K562 (cell line): ENCODE measurements around the gene STMN3.

Experiments used
- FOS ChIP-seq: IDR thresholded peaks from 3 replicates; pipeline ENCODE4 v1.6.1; 2011; ENCODE audit not compliant: insufficient read length; ENCODE audit errors: extremely low read depth
- NFIC ChIP-seq: fragments of 450-650 bp; IDR thresholded peaks from 2 replicates; pipeline ENCODE4 v1.6.1; 2017; ENCODE audit warnings: mild to moderate bottlenecking, inconsistent platforms
- TEAD2 ChIP-seq: fragments of 450-650 bp; IDR thresholded peaks from 2 replicates; pipeline ENCODE4 v1.6.1; 2016; ENCODE audit warnings: missing genetic modification characterization, control low read depth, missing compliant biosample characterization
- TF ChIP-seq, protein P1 (sequence below): sonication (generic); formaldehyde crosslinking; IDR thresholded peaks from 2 replicates; pipeline ENCODE4 v1.9.0; 2022; ENCODE audit warnings: mild to moderate bottlenecking, missing genetic modification reagents
- TF ChIP-seq, protein P2 (sequence below): fragments of 250-450 bp; sonication (Bioruptor Pico); IDR thresholded peaks from 2 replicates; pipeline ENCODE4 v1.9.0; 2021; ENCODE audit warnings: mild to moderate bottlenecking, inconsistent platforms

GRCh38 chr20:63660622-63661021, 7.4 kb upstream of the STMN3 start:
- TF ChIP-seq, protein P1, sequence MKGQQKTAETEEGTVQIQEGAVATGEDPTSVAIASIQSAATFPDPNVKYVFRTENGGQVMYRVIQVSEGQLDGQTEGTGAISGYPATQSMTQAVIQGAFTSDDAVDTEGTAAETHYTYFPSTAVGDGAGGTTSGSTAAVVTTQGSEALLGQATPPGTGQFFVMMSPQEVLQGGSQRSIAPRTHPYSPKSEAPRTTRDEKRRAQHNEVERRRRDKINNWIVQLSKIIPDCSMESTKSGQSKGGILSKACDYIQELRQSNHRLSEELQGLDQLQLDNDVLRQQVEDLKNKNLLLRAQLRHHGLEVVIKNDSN (CRISPR knock-in tag): no peak
- no peak for TF ChIP-seq NFIC
- TF ChIP-seq, protein P2, sequence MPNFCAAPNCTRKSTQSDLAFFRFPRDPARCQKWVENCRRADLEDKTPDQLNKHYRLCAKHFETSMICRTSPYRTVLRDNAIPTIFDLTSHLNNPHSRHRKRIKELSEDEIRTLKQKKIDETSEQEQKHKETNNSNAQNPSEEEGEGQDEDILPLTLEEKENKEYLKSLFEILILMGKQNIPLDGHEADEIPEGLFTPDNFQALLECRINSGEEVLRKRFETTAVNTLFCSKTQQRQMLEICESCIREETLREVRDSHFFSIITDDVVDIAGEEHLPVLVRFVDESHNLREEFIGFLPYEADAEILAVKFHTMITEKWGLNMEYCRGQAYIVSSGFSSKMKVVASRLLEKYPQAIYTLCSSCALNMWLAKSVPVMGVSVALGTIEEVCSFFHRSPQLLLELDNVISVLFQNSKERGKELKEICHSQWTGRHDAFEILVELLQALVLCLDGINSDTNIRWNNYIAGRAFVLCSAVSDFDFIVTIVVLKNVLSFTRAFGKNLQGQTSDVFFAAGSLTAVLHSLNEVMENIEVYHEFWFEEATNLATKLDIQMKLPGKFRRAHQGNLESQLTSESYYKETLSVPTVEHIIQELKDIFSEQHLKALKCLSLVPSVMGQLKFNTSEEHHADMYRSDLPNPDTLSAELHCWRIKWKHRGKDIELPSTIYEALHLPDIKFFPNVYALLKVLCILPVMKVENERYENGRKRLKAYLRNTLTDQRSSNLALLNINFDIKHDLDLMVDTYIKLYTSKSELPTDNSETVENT: no peak
- no peak for TF ChIP-seq TEAD2 (tag)
- TF ChIP-seq FOS: no peak
